GM12872 (cell line): Measurements from ENCODE around the gene MED9.

Experiments used
- TF ChIP-seq, protein P1 (sequence below): IDR thresholded peaks from 3 replicates; pipeline ENCODE4 v1.5.1; 2011; ENCODE audit warnings: low read depth, mild to moderate bottlenecking, low read length, moderate library complexity; ENCODE audit not compliant: insufficient read depth

Gene MED9

DNA sequence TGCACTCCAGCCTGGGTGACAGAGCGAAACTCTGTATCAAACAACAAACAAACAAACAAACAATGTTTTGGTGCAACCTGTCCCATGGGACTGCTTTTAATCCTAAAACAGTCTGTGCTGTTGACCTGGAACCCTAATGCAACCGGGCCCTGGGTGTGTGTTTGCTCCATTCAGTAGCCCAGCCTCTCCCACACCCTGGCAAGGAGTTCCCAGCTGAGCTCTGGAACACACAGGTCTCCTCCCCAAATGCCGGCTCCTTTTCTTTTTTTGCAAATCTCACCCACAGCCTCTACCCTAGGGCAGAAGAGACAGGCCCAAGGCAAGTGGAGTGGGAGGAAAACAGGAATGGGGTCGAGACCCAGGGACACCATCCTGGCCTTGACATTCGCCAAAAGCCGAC lies 49.2 kb downstream of the MED9 start:
- TF ChIP-seq, protein P1, sequence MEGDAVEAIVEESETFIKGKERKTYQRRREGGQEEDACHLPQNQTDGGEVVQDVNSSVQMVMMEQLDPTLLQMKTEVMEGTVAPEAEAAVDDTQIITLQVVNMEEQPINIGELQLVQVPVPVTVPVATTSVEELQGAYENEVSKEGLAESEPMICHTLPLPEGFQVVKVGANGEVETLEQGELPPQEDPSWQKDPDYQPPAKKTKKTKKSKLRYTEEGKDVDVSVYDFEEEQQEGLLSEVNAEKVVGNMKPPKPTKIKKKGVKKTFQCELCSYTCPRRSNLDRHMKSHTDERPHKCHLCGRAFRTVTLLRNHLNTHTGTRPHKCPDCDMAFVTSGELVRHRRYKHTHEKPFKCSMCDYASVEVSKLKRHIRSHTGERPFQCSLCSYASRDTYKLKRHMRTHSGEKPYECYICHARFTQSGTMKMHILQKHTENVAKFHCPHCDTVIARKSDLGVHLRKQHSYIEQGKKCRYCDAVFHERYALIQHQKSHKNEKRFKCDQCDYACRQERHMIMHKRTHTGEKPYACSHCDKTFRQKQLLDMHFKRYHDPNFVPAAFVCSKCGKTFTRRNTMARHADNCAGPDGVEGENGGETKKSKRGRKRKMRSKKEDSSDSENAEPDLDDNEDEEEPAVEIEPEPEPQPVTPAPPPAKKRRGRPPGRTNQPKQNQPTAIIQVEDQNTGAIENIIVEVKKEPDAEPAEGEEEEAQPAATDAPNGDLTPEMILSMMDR, result no peak

DNA sequence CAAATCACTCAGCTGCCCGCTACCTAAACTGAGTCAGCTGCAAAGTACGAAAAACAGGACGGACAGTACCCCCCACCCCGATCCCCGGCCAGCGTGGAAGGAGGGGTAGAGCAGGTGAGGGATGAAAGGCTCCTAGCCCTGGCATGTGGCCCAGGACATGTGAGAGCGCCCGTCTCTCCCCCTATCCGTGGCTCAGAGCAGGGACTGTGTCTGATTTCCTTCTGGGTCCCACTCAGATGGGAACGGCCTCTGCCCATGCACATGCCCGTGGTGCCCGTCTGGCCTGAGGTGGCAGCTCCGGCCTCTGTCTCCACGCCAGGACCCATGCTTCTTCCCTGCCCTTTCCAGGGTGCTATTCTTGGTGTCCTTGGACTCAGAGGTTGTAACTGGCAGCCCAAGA lies 49.6 kb downstream of the MED9 start:
- TF ChIP-seq, protein P1, result no peak

DNA sequence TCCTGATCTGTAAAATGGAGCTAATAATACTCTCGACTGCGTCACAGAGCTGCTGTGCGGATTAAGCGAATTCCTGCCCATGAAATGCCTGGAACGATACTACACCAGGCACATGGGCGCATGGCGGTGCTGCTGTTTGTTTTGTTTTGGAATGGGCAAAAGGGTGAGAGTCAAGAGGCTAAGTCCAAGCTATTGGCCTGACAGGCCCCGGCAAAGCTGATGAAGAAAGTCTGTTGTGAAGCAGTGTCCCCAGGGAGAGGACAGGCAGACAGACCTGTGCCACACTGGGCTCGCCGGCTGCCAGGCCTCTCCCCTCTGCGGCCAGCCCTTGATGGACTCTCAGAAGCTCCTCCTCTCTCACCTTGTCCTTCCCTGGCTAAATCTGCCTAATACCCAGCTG lies 50.7 kb downstream of the MED9 start:
- TF ChIP-seq, protein P1, result no peak

DNA sequence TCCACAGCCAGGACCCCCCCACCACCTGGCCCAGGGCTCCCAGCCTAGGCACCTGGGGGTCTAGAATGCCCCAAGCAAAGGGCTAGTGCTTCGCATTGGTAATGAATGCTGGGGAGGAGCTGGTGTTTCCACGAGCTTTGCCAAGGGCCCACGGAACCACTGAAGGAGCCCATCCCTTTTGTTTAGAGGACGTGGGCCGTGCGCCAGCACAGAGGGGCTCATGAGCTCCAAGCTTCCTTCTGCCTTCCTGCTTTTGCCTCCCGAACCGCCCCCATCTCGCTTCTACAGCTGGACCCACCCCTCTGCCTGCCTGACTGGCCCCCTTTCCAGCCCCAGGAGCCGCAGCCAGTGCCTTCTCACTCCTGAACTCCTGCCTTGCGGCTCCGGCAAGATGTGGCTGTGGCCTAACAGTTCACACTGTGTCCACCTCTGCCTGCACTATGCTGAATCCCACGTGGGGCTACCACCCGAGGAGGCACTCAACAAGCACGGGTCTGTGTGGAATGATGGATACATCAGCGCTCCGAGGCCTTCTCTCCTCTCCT lies 51.2 kb downstream of the MED9 start:
- TF ChIP-seq, protein P1, result no peak

DNA sequence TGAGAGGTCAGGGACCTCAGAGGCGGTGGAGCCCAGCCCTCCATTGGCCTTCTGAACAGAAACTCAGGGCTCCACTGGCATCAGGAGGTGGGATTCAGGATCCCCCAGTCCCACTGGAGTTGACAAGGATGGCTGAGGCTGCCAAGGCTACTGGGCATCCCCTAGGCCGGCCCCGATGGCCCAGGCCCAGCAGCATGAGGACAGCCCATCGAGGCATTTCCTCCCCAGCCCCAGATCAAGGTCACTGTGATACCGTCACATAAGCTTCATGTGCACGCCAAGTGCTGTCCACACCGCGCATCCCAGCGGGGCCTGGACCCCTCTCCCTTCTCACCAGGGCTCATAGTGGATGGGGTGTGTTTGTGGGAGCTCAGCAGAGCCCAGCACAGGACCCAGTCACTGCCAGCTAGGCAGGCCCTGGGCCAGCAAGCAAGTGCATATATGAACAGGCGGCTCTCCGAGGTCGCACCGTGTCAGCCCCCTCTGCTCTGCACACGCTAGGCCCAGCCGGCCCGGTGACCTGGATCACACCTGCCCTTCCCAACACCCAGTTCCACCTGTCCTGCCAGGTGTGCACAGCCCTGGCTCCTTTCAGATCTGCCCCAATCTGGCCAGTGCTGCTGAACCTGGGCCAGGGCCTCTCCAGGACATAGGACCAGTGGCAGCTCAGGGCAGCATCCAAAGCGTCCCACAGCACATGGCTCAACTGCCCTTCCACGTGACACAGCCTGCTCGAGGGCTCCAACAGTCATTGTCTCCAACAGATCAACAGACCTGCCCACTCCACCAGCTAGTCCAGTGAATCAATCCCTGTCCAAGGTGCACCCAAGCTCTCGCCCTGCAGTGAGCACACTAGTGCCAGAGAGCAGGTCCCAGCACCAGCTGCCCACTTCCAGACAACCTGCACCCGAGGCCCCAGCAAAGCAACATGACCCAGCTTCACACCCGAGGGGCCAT lies 52.2 kb downstream of the MED9 start:
- TF ChIP-seq, protein P1, result no peak

DNA sequence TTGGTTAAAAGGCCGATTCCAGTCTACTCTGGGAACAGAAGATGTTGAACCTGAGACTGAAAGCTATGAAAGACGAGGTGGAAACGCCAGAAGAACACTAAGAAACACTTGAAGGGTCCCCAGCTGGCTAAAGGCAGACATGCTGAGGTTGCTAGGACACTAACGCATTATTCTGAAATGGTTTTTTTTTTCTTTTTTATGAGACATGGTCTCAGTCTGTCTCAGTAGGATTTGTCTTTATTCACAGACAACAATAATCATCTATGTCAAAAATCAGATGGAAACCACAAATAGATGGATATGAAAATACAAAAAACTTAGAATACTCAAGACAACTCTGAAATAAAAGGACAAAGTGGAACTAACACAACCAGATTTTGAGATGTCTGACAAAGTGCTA lies 54.4 kb downstream of the MED9 start:
- TF ChIP-seq, protein P1, result no peak

DNA sequence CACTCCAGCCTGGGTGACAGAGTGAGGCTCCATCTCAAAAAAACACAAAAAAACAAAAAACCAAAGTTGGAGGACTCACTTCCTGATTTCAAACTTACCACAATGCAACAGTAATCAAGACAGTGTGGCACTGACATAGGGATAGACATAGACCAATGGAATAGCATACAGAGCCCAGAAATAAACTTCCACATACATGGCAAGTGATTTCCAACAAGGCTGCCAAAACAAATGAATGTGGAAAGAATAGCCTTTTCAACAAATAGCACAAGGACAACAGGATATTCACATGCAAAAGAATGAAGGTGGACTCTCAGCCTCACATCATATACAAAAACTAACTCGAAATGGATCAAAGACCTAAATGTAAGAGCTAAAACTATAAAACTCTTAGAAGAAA lies 56.2 kb downstream of the MED9 start:
- TF ChIP-seq, protein P1, result no peak
